H1 (cell line): ENCODE measurements around the gene BCO1. TPM values are rescaled to one million over a fixed set of nuclear protein-coding genes. Genes with fewer than 3 reads are reported as not detected.

Source experiments
- CTCF ChIA-PET: fragments of 300-600 bp; sonication (Branson Sonifier 250); formaldehyde crosslinking; loops from one replicate; lab custom pipeline; 2021; ENCODE audit not compliant: partially characterized antibody; lab: Charles Lee
- POLR2A ChIA-PET: fragments of 300-600 bp; sonication (Branson Sonifier 250); formaldehyde crosslinking; loops from one replicate; lab custom pipeline; 2021; ENCODE audit warnings: inconsistent platforms; ENCODE audit not compliant: partially characterized antibody; lab: Charles Lee
- DNase-seq, 2 experiments: peaks; one replicate each; pipeline versions ENCODE4 v3.0.0 to v3.0.0-alpha.2; 2010 to 2022; ENCODE audit warnings: low spot score in 2 of 2, low read depth in 1 of 2, mixed read lengths in 1 of 2
- FAIRE-seq: peaks from 2 replicates; lab custom pipeline; 2011; peaks lifted over from hg19 to GRCh38; lab: Jason Lieb, UNC
- H2AFZ ChIP-seq: 2 replicates; pipeline ENCODE4 v1.8.1; 2012; ENCODE audit warnings: low read length, inconsistent platforms
- H2AK5ac ChIP-seq: 2 replicates; pipeline ENCODE4 v1.6.1; 2013; ENCODE audit warnings: low read depth, low read length
- H2BK120ac ChIP-seq: replicated peaks from 2 replicates; pipeline ENCODE3; 2013; ENCODE audit warnings: low read depth, low read length, inconsistent platforms
- H2BK12ac ChIP-seq: 2 replicates; pipeline ENCODE4 v1.6.1; 2013; ENCODE audit warnings: low read depth, low read length
- H2BK15ac ChIP-seq: 2 replicates; pipeline ENCODE4 v1.6.1; 2013; ENCODE audit warnings: low read length
- H2BK20ac ChIP-seq: 2 replicates; pipeline ENCODE4 v1.6.1; 2013; ENCODE audit warnings: low read length
- H2BK5ac ChIP-seq: 2 replicates; pipeline ENCODE4 v1.6.1; 2013; ENCODE audit warnings: low read depth, low read length
- H3K14ac ChIP-seq: 2 replicates; pipeline ENCODE4 v1.6.1; 2013; ENCODE audit warnings: inconsistent platforms; ENCODE audit not compliant: insufficient read length
- H3K18ac ChIP-seq: 2 replicates; pipeline ENCODE4 v1.6.1; 2013; ENCODE audit warnings: low read length; ENCODE audit errors: extremely low read depth
- H3K23ac ChIP-seq: 2 replicates; pipeline ENCODE4 v1.6.1; 2013; ENCODE audit warnings: inconsistent platforms; ENCODE audit not compliant: insufficient read length
- H3K23me2 ChIP-seq: 2 replicates; pipeline ENCODE4 v1.6.1; 2013; ENCODE audit warnings: low read depth, low read length
- H3K27ac ChIP-seq: 2 replicates; pipeline ENCODE4 v1.6.1; 2011; ENCODE audit warnings: low read depth, low read length, inconsistent platforms
- H3K27me3 ChIP-seq, 4 experiments: replicated peaks in 1 of 4; 1 replicate in 1 of 4; 2 replicates in 3 of 4; pipeline versions ENCODE4 v1.6.1 to v1.8.1; 2011 to 2013; ENCODE audit warnings: low read length in 3 of 4, mild to moderate bottlenecking in 3 of 4, inconsistent platforms in 2 of 4, mixed read lengths in 2 of 4, moderate library complexity in 1 of 4; ENCODE audit not compliant: control insufficient read depth in 3 of 4, insufficient read depth in 3 of 4; ENCODE audit errors: extremely low read depth in 1 of 4
- H3K36me3 ChIP-seq, 4 experiments: 2 replicates each; pipeline versions ENCODE4 v1.6.1 to v1.8.1; 2011 to 2013; ENCODE audit warnings: mild to moderate bottlenecking in 4 of 4, low read length in 3 of 4, moderate library complexity in 2 of 4, control low read depth in 1 of 4, inconsistent platforms in 1 of 4; ENCODE audit not compliant: insufficient read depth in 4 of 4, control insufficient read depth in 2 of 4
- H3K4ac ChIP-seq: replicated peaks from 2 replicates; pipeline ENCODE3; 2013; ENCODE audit warnings: low read length, low read depth, mixed read lengths, inconsistent platforms; ENCODE audit not compliant: insufficient read length
- H3K4me1 ChIP-seq, 4 experiments: replicated peaks in 1 of 4; 1 replicate in 1 of 4; 2 replicates in 3 of 4; pipeline versions ENCODE4 v1.6.1 to v1.8.1; 2011 to 2013; ENCODE audit warnings: low read length in 3 of 4, inconsistent platforms in 2 of 4, mixed read lengths in 1 of 4; ENCODE audit not compliant: insufficient read depth in 4 of 4, control insufficient read depth in 3 of 4
- H3K4me2 ChIP-seq, 2 experiments: 2 replicates each; pipeline versions ENCODE4 v1.6.1 to v1.8.1; 2011 to 2013; ENCODE audit warnings: low read depth in 2 of 2, low read length in 2 of 2, control low read depth in 1 of 2, inconsistent platforms in 1 of 2, mild to moderate bottlenecking in 1 of 2; ENCODE audit not compliant: insufficient read depth in 1 of 2
- H3K4me3 ChIP-seq, 4 experiments: fragments of 200-600, 300-600 bp in 1 of 4; sonication (generic), shearing (Covaris generic), sonication (Bioruptor Twin) in 1 of 4; 2 replicates each; pipeline versions ENCODE4 v1.5.1 to v1.8.1; 2011 to 2016; ENCODE audit warnings: low read length in 4 of 4, low read depth in 3 of 4, control low read depth in 2 of 4, inconsistent platforms in 2 of 4, mild to moderate bottlenecking in 2 of 4, mixed read lengths in 1 of 4, moderate library complexity in 1 of 4; ENCODE audit not compliant: insufficient read depth in 2 of 4; ENCODE audit errors: extremely low read depth in 1 of 4
- H3K56ac ChIP-seq: replicated peaks from 2 replicates; pipeline ENCODE3; 2013; ENCODE audit warnings: low read depth, mild to moderate bottlenecking, mixed read lengths, low read length, inconsistent platforms; ENCODE audit not compliant: insufficient read length
- H3K79me1 ChIP-seq: 2 replicates; pipeline ENCODE4 v1.6.1; 2013; ENCODE audit warnings: low read depth, low read length, control low read depth
- H3K79me2 ChIP-seq, 2 experiments: 2 replicates each; pipeline versions ENCODE4 v1.6.1 to v1.8.1; 2012 to 2013; ENCODE audit warnings: low read length in 2 of 2, mild to moderate bottlenecking in 2 of 2, inconsistent platforms in 1 of 2; ENCODE audit not compliant: insufficient read depth in 2 of 2, control insufficient read depth in 1 of 2
- H3K9ac ChIP-seq, 4 experiments: replicated peaks in 1 of 4; 1 replicate in 1 of 4; 2 replicates in 3 of 4; pipeline versions ENCODE4 v1.6.1 to v1.8.1; 2011 to 2013; ENCODE audit warnings: low read depth in 3 of 4, low read length in 3 of 4, control low read depth in 2 of 4, mild to moderate bottlenecking in 2 of 4, moderate library complexity in 2 of 4, inconsistent platforms in 1 of 4; ENCODE audit errors: extremely low read depth in 1 of 4
- H3K9me3 ChIP-seq, 2 experiments: 2 replicates each; pipeline versions ENCODE4 v1.6.1 to v1.8.1; 2012 to 2013; ENCODE audit warnings: mild to moderate bottlenecking in 2 of 2, moderate library complexity in 2 of 2, control low read depth in 1 of 2, inconsistent platforms in 1 of 2, low read depth in 1 of 2, low read length in 1 of 2, mixed read lengths in 1 of 2; ENCODE audit not compliant: insufficient read depth in 2 of 2
- H4K20me1 ChIP-seq, 2 experiments: replicated peaks in 1 of 2; 2 replicates each; pipeline versions ENCODE3 to v1.8.1; 2011 to 2013; ENCODE audit warnings: inconsistent platforms in 2 of 2, low read length in 2 of 2, mild to moderate bottlenecking in 1 of 2; ENCODE audit not compliant: insufficient read depth in 2 of 2, control insufficient read depth in 1 of 2
- H4K5ac ChIP-seq: 2 replicates; pipeline ENCODE4 v1.6.1; 2013; ENCODE audit warnings: low read length, low read depth, mixed read lengths, inconsistent platforms; ENCODE audit not compliant: insufficient read length
- H4K8ac ChIP-seq: 2 replicates; pipeline ENCODE4 v1.8.0; 2013; ENCODE audit warnings: mild to moderate bottlenecking, moderate library complexity, low read length, inconsistent platforms; ENCODE audit not compliant: insufficient read depth; ENCODE audit errors: extremely low read depth
- H4K91ac ChIP-seq: replicated peaks from 2 replicates; pipeline ENCODE3; 2013; ENCODE audit warnings: low read length, mixed read lengths, inconsistent platforms; ENCODE audit not compliant: insufficient read length
- CBX8 ChIP-seq: fragments of 300-800, 300-1000 bp; sonication (generic); IDR thresholded peaks from 2 replicates; pipeline ENCODE4 v1.7.1; 2016; ENCODE audit warnings: low read depth, low read length, borderline replicate concordance
- CHD1 ChIP-seq: IDR thresholded peaks from 2 replicates; pipeline ENCODE4 v1.6.1; 2012; ENCODE audit warnings: low read depth, low read length, improper control_type of control experiment
- CTBP2 ChIP-seq: IDR thresholded peaks from 2 replicates; pipeline ENCODE4 v1.7.0; 2011; ENCODE audit warnings: borderline replicate concordance, mild to moderate bottlenecking, moderate library complexity, mixed read lengths, low read length; ENCODE audit not compliant: insufficient read depth, insufficient read length
- E2F6 ChIP-seq: IDR thresholded peaks from 2 replicates; pipeline ENCODE4 v1.6.1; 2012; ENCODE audit warnings: inconsistent platforms
- GTF2F1 ChIP-seq: IDR thresholded peaks from 2 replicates; pipeline ENCODE4 v1.6.1; 2012; ENCODE audit warnings: low read depth, low read length, improper control_type of control experiment, borderline replicate concordance
- JUN ChIP-seq: IDR thresholded peaks from 2 replicates; pipeline ENCODE4 v1.6.1; 2011; ENCODE audit warnings: low read depth, mild to moderate bottlenecking, improper control_type of control experiment, low read length
- NANOG ChIP-seq: IDR thresholded peaks from 2 replicates; pipeline ENCODE4 v1.6.1; 2011; ENCODE audit warnings: low read length, low read depth, mild to moderate bottlenecking, inconsistent platforms; ENCODE audit not compliant: insufficient read depth, poor library complexity, severe bottlenecking
- POLR2AphosphoS5 ChIP-seq: IDR thresholded peaks from 2 replicates; pipeline ENCODE4 v1.6.1; 2011; ENCODE audit warnings: low read depth, low read length
- RBBP5 ChIP-seq: IDR thresholded peaks from 2 replicates; pipeline ENCODE4 v1.7.1; 2012; ENCODE audit warnings: low read depth, mild to moderate bottlenecking, inconsistent platforms, low read length, moderate library complexity, borderline replicate concordance
- RXRA ChIP-seq: IDR thresholded peaks from 2 replicates; pipeline ENCODE4 v1.6.1; 2011; ENCODE audit warnings: low read depth, mild to moderate bottlenecking, low read length, moderate library complexity; ENCODE audit not compliant: insufficient read depth
- SIN3A ChIP-seq, 2 experiments: IDR thresholded peaks in 1 of 2; conservative IDR thresholded peaks in 1 of 2; 2 replicates each; pipeline ENCODE4 v1.6.1; 2011 to 2012; ENCODE audit warnings: low read length in 2 of 2, improper control_type of control experiment in 1 of 2, low read depth in 1 of 2, mild to moderate bottlenecking in 1 of 2
- TBP ChIP-seq: IDR thresholded peaks from 2 replicates; pipeline ENCODE4 v1.6.1; 2011; ENCODE audit warnings: low read depth, low read length, improper control_type of control experiment
- WGBS, 2 experiments: shearing (Covaris generic) in 1 of 2; methylation state at CpG; one replicate each; pipeline versions ENCODE4 v1.1.6 to v1.1.7; 2013 to 2015; ENCODE audit warnings: low lambda C conversion rate in 2 of 2, mixed read lengths in 2 of 2, inconsistent platforms in 1 of 2, low coverage in 1 of 2, missing lambda C conversion rate in 1 of 2; ENCODE audit not compliant: insufficient replicate concordance in 2 of 2, insufficient coverage in 1 of 2, insufficient read length in 1 of 2; ENCODE audit errors: extremely low coverage in 1 of 2, missing lambda C conversion rate in 1 of 2; 5-methylcytosine and 5-hydroxymethylcytosine counted together
- polyA plus RNA-seq, 7 experiments: library from polyadenylated mRNA; depleted of rRNA in 3 of 7; stranded (reverse) in 5 of 7; unstranded in 2 of 7; fragments of >200 nt in 5 of 7; fragments of 200-250 nt in 2 of 7; gene quantifications; 1 replicate in 5 of 7; 2 replicates in 1 of 7; 4 replicates in 1 of 7; pipeline versions ENCODE4 v1.2.1 to v1.2.3, GENCODE V29; 2011 to 2013; ENCODE audit warnings: missing spikeins in 2 of 7, mixed read lengths in 2 of 7
- total RNA-seq: library from RNA; stranded (reverse); fragmentation: NEBNext Ultra II Directional; extraction: Animal tissue kit (Norgen Biotek cat#: 25700); gene quantifications from 2 replicates; pipeline ENCODE4 v1.2.1, GENCODE V29; 2021
- TF ChIP-seq, protein P1 (sequence below): IDR thresholded peaks from 2 replicates; pipeline ENCODE4 v1.6.1; 2012; ENCODE audit warnings: inconsistent platforms

Gene BCO1
- total and polyA plus RNA-seq, 2 of the 8 experiments (the other 6 are each of a cell fraction or from before 2014, with no cell fraction given): 0.21 TPM; not detected in 1

GRCh38 chr16:81201267-81201666 lies 37.2 kb upstream of the BCO1 start:
- H3K23ac ChIP-seq: no peak overlapping the region
- no peaks in the 10 kb centered on the region for H3K36me3 ChIP-seq
- no peaks in the 10 kb centered on the region for H3K23me2 ChIP-seq
- ChIA-PET POLR2A (interaction anchor here (0.6 kb wide), 1 partner anchor 50 kb away, joined by 5 read pairs; no protein-coding TSS in a partner anchor), CTCF (interaction anchor here (1.0 to 6.0 kb wide), 2 partner anchors 14 to 52 kb away, joined by 7 to 71 read pairs; no protein-coding TSS in a partner anchor)
- no peak overlapping the region for H2AK5ac ChIP-seq
- H3K18ac ChIP-seq: no peak overlapping the region
- H2BK20ac ChIP-seq: no peak overlapping the region
- no peak overlapping the region for H3K4me3 ChIP-seq
- FAIRE-seq: no peak
- no peaks in the 10 kb centered on the region for H3K4me1 ChIP-seq
- no peak overlapping the region for H4K5ac ChIP-seq
- H2AFZ ChIP-seq: no peak overlapping the region
- H3K56ac ChIP-seq: no peak overlapping the region
- H4K8ac ChIP-seq: no peak overlapping the region
- DNase-seq: no peak
- H3K27me3 ChIP-seq: no peaks in the 10 kb centered on the region
- no peak overlapping the region for H2BK12ac ChIP-seq
- H3K79me2 ChIP-seq: no peaks in the 10 kb centered on the region
- no peaks in the 10 kb centered on the region for H3K79me1 ChIP-seq
- H2BK15ac ChIP-seq: no peak overlapping the region
- H3K9ac ChIP-seq: no peak overlapping the region
- TF ChIP-seq TBP: no peak
- TF ChIP-seq RBBP5: no peak
- TF ChIP-seq GTF2F1: no peak
- TF ChIP-seq NANOG: no peak
- TF ChIP-seq CHD1: no peak
- no peak for TF ChIP-seq CTBP2
- no peak for TF ChIP-seq JUN
- no peak for TF ChIP-seq SIN3A (conservative IDR thresholded peaks at IDR 0.05 in 1 of 2, IDR thresholded peaks at IDR 0.05 in 1 of 2; ENCODE audit: low read depth in 1 of 2, low read length in 2 of 2)
- no peak for TF ChIP-seq E2F6
- TF ChIP-seq, protein P1, sequence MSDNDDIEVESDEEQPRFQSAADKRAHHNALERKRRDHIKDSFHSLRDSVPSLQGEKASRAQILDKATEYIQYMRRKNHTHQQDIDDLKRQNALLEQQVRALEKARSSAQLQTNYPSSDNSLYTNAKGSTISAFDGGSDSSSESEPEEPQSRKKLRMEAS: no peak
- no peak for TF ChIP-seq RXRA
- TF ChIP-seq CBX8: no peak
- no peak for TF ChIP-seq POLR2AphosphoS5
- H3K14ac ChIP-seq: no peak overlapping the region
- H4K91ac ChIP-seq: no peak overlapping the region
- no peaks in the 10 kb centered on the region for H4K20me1 ChIP-seq
- no peak overlapping the region for H3K27ac ChIP-seq
- WGBS, 2 experiments: 94% methylated on average over 4 of the region's 4 CpGs; no CpG with 5 or more reads in 1 of the 2 experiments
- no peak overlapping the region for H3K4me2 ChIP-seq
- H2BK120ac ChIP-seq: no peak overlapping the region
- no peak overlapping the region for H3K4ac ChIP-seq
- no peaks in the 10 kb centered on the region for H3K9me3 ChIP-seq
- H2BK5ac ChIP-seq: no peak overlapping the region
